Head of caudate nucleus (tissue), 42 donors: ENCODE results near the gene ZNF484.
"Not testable (repeated sequence)": the region's sequence is repeated elsewhere in the genome, so short reads cannot be mapped to it uniquely, and the experiment has no call there.

Experiments
- DNase-seq, 42 donors: peaks; one replicate each; pipeline versions ENCODE4 v3.0.0 to v3.0.0-alpha.2; 2020 to 2021; ENCODE audit warnings: mixed read lengths in 7 of 42
- intact Hi-C: fragments of 100-400 bp; cut with DNase I; formaldehyde crosslinking; loops from one replicate; pipeline ENCODE4 v1.15.0; 2022

ZNF484 gene

DNA sequence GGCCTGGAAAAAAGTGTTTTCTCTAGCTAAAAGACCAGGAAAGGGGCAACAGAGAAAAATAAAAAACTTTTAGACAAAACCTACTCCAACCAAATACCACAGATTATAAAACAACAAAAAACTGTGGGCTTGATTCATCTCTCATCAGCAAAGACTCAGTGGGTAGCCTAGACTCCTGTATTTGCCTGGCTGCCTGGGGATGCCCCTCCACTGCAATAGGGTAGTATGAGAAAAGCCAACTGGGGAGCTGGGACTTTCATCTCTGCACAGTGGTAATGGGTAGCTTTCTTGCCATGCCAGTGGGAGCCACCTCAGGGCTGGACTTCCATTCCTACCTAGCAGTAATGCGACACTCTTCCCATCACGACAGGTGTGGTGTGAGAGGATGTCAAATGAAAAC, 7.5 kb downstream of the ZNF484 start:
- intact Hi-C loops, result no loop called here
- DNase-seq, result no peak

GRCh38 chr9:92866600-92866999, 11.2 kb downstream of the ZNF484 start:
- DNase-seq, intact Hi-C loops: not testable (repeated sequence)

- intact Hi-C loops, result no loop called here
Observed at GRCh38 chr9:92864152-92864551, 13.7 kb downstream of the ZNF484 start.

GRCh38 chr9:92860867-92861266, 17.0 kb downstream of the ZNF484 start:
- DNase-seq, result no peak
- intact Hi-C loops, result no loop called here

More at GRCh38 chr9:92864152-92864551, 13.7 kb downstream of the ZNF484 start:
- DNase-seq, result no peak

GRCh38 chr9:92857236-92857635, 20.6 kb downstream of the ZNF484 start:
- no peak for DNase-seq

DNA sequence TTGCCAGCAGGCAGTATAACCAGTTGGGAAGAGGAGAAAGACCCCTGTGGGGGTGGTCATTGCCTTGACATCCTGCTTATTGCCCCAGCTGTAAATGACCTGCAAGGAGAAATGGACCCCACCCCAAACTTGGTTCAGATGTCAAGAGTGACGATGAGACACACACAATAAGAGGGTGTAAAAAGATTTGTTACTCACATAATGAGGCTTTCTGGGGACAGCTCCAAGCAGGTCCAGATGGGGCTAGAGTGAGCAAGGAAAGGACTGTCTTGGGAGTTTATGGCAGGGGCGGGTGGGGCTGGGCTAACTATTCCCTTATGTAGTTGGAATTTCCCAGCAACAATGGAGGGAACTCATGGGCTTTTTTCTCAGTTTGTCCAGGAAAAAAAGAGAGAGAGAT, 24.1 kb downstream of the ZNF484 start:
- intact Hi-C loops, result no loop called here
- no peak for DNase-seq

More at GRCh38 chr9:92857236-92857635, 20.6 kb downstream of the ZNF484 start:
- intact Hi-C loops, result no loop called here

GRCh38 chr9:92850898-92851297, 26.9 kb downstream of the ZNF484 start:
- intact Hi-C loops, result no loop called here
- DNase-seq, result no peak

DNA sequence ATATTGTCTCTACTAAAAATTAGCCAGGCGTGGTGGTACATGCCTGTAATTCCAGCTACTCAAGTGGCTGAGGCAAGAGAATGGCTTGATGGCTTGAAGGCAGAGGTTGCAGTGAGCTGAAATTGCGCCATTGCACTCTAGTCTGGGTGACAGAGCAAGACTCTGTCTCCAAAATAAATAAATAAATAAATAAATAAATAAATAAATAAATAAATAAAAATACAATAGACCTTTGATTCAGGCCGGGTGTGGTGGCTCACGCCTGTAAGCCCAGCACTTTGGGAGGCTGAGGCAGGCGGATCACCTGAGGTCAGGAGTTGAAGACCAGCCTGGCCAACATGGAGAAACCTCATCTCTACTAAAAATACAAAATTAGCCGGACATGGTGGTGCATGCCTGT, 29.1 kb downstream of the ZNF484 start:
- DNase-seq, intact Hi-C loops: not testable (repeated sequence)

DNA sequence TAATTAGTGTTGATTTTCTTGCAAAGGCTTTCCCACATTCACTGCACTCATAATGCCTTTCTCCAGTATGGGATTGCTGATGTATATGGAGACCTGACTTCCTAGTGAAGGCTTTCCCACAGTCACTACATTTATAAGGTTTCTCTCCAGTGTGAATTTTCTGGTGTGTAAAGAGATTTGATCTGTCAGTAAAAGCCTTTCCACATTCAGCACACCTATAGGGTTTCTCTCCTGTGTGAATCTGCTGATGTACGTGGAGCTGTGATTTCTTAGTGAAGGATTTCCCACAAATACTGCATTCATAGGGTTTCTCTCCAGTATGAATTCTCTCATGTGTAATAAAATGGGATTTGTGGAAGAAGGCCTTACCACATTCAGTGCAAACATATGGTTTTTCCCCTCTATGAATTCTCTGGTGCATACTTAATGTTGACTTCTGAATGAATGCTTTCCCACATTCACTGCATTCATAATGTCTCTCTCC, 31.1 kb downstream of the ZNF484 start:
- no peak for DNase-seq
- intact Hi-C loops, result no loop called here

DNA sequence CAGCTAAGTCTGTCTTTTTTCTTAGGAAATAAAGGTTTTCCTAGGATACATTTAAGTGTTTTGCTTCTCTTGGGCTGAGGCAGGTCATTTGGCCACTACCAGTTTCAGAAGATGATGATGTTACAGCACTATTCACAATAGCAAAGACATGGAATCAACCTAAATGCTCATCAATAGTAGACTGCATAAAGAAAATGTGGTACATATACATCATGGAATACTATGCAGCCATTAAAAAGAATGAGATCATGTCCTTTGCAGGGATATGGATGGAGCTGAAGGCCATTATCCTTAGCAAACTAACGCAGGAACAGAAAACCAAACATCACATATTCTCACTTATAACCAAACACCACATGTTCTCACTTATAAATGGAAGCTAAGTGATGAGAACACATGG, 39.4 kb downstream of the ZNF484 start:
- DNase-seq, intact Hi-C loops: not testable (repeated sequence)

- intact Hi-C loops, result no loop called here
- no peak for DNase-seq
Observed at GRCh38 chr9:92837191-92837590, 40.6 kb downstream of the ZNF484 start.

GRCh38 chr9:92829420-92829819, 48.4 kb downstream of the ZNF484 start:
- no peak for DNase-seq
- intact Hi-C loops, result no loop called here

DNA sequence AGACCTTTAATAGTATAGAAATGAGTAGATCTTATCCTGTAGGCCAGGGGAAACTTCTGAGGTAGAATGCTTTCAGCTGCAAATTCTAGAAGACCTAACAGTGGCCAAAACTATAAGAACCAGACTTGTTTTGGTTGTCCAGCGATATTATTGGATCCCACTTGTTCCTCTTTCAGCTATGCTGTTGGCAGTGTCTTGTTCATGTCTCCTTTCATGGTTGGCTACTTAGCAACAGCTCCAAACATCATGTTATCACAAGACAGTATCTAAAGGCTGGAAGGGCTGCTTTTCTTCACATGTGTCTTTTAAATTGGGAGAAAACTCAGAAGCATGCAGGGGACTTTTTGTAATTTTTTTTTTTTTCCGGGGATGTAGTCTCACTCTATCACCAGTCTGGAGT, 52.8 kb downstream of the ZNF484 start:
- intact Hi-C loops, result not testable (repeated sequence)

GRCh38 chr9:92820964-92821363, 56.9 kb downstream of the ZNF484 start:
- no peak for DNase-seq
- intact Hi-C loops, result no loop called here

More for the DNA sequence above, 52.8 kb downstream of the ZNF484 start:
- DNase-seq, result not testable (repeated sequence)

DNA sequence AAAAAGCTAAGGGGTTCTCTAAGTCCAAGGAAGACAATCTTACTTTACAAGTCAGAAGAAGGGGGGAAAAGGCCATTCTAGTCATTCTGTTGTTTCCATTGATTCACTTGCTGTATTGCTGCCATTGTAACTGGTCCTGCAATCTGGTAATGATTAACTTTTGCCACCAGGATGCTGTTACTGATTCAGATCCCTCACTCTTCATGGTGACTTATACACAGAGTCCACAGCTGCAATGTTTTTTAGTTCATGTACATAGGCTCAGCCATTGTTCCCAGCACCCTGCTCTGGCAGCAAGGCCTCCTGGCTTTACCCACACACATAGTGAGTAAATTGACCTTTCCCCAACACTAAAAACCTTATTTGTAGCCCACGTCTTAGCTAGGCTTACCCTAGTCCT, 57.9 kb downstream of the ZNF484 start:
- DNase-seq, intact Hi-C loops: not testable (repeated sequence)

DNA sequence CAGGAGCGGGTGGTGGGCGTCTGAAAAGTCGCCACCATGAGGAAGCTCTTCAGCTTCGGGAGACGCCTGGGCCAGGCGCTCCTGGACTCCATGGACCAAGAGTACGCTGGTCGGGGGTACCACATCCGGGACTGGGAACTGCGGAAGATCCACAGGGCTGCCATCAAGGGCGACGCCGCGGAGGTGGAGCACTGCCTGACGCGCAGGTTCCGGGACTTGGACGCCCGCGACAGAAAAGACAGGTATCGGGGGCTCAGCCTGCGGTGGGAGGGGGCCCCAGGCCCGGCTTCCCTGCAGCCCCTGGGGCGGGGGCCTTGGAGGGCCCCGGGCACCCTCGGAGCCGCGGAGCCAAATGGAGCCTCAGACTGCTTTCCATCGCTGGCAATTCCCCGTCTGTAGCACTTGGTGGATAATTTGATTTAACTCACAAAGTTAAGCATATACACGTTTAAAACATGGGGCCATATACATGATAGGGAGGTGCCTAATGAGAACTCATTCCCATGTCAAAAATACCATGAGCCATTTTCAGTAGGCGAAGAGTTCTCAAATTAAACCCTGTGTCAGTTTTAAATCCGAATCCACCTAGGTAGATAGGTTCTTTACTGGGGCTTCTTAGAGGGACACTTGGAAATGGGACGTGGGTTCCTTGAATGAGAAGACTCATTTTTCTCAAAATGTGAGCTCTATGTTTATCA, 68.1 kb downstream of the ZNF484 start:
- intact Hi-C loops, result not testable (repeated sequence)

DNA sequence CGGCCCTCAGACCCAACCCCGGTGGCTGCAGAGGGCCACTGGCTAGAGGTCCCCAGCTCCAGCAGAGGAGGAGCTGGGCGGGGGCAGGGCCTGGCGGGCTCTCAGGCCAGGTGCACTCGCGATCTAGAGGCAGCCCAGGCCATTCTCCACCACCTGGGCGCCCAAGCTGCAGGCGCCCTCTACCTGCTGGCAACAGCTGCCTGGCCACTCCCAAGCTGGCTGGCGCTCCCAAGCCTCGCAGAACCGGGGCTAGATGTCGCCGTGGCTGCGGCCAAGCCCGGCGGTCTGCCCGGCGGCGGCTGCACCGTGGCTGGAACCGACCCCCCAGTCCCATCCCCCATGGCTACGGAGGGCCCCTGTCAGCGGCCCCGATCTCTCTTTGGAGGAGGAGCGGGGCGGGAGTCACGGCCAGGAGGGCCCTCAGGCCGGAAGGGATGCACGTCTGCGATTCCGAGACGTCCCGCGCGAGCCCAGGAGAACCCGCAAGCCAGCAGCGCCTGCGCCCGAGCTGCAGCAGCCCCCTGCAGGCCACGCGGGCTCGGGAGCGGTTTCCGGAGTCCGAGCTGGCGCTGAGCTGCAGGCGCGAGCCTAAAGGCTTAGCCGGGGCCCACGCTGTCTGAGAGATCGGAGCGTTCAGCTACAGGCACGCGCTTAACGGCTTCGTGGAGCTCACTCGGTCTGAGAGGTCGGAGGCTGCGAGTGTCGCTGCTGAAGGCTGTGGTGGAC, 68.9 kb downstream of the ZNF484 start:
- DNase-seq, result peak in 38 of 42 donors; percentile 12 to 72 (median 48)
- intact Hi-C loops, result no loop called here

More for the DNA sequence above, 68.1 kb downstream of the ZNF484 start:
- peak in 33 of 42 donors; percentile 10 to 73 (median 34) for DNase-seq

DNA sequence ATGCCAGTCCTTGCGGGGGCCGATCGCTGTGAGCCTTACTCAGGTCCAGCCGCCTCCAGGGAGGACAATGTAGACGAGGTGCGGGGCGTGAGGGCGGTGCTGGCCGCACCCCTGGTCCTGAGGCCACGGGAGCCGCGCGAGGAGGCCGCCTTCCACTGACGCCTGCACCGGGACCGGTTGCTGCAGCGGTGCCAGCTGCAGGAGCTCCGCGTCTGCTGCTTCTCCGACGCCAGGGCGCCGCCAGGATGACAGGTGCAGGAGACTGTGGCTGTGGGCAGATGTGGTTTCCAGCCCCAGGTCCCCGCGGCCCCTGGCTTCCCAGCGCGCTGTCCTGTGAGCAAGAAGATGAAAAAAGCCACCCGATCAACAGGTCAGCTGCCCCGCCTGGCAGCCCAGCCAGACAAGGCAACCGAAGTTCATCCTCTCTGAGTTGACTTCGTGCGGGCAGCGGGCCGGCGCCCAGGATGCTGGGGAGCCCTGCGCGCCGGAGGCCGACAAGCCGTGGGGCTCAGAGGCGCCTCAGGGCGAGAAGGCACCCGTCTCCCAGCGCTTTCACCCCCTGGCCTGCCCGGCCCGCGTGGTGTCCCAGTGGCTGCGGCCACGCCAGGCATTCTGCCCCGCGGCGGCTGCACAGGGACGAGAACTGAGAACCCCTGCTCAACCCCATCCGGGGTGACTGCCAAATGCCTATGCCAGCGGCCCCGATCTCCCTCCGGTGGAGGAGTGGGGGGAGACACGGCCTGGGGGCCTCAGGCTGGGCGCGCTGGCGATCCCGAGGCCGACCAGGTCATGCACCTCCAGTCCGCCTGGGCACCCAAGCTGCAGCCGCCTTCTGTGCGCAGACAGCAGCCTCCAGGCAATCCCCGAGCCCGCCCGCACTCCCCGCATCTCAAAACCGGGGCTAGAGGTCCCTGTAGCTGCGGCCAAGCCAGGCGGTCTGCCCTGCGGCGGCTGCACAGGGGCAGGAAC, 69.8 kb downstream of the ZNF484 start:
- intact Hi-C loops, result no loop called here
- DNase-seq, result peak in 13 of 42 donors; percentile 4 to 46 (median 18)
